CD4-positive, alpha-beta T cell (primary cell): ENCODE data around the gene ADM2. TPM values are rescaled to one million over a fixed set of nuclear protein-coding genes. Genes with fewer than 3 reads are reported as not detected.

Source experiments
- ATAC-seq: fragments of 200-7000 bp; cut with Tn5 transposase; one replicate; pipeline ENCODE4 v1.10.0; 2022; ENCODE audit warnings: mild to moderate bottlenecking; ENCODE audit not compliant: poor library complexity
- CTCF ChIA-PET: fragments of 350-600 bp; sonication (Branson Sonifier 250); formaldehyde crosslinking; loops from one replicate; lab custom pipeline; 2021; ENCODE audit warnings: antibody characterized with exemption, inconsistent platforms; lab: Charles Lee
- POLR2A ChIA-PET: fragments of 350-600 bp; sonication (Branson Sonifier 250); formaldehyde crosslinking; loops from one replicate; lab custom pipeline; 2021; ENCODE audit warnings: antibody characterized with exemption, inconsistent platforms; lab: Charles Lee
- DNase-seq, 14 experiments: peaks; one replicate each; pipeline ENCODE4 v3.0.0-alpha.2; 2013 to 2020; ENCODE audit warnings: mixed read lengths in 2 of 14
- H3K27ac ChIP-seq, 2 donors: one replicate each; pipeline versions ENCODE4 v1.5.1 to v1.7.0; 2013; ENCODE audit warnings: low read length in 2 of 2, low read depth in 1 of 2, mild to moderate bottlenecking in 1 of 2
- H3K27me3 ChIP-seq, 2 experiments: 1 replicate in 1 of 2; 2 replicates in 1 of 2; pipeline versions ENCODE4 v1.6.1 to v1.7.0; 2013; ENCODE audit warnings: low read length in 2 of 2, control low read depth in 1 of 2, mild to moderate bottlenecking in 1 of 2, moderate library complexity in 1 of 2; ENCODE audit not compliant: insufficient read depth in 2 of 2, control insufficient read depth in 1 of 2
- H3K36me3 ChIP-seq: one replicate; pipeline ENCODE4 v1.6.1; 2013; ENCODE audit warnings: low read length, control low read depth; ENCODE audit not compliant: insufficient read depth
- H3K4me1 ChIP-seq: one replicate; pipeline ENCODE4 v1.6.1; 2013; ENCODE audit warnings: low read length, control low read depth; ENCODE audit not compliant: insufficient read depth
- H3K4me3 ChIP-seq: one replicate; pipeline ENCODE4 v1.5.1; 2013; ENCODE audit warnings: mild to moderate bottlenecking, low read length, moderate library complexity
- H3K9me3 ChIP-seq, 2 experiments: 1 replicate in 1 of 2; 2 replicates in 1 of 2; pipeline versions ENCODE4 v1.6.1 to v1.7.0; 2013; ENCODE audit warnings: low read length in 2 of 2, mild to moderate bottlenecking in 2 of 2, control low read depth in 1 of 2, moderate library complexity in 1 of 2; ENCODE audit not compliant: control insufficient read depth in 1 of 2, insufficient read depth in 1 of 2
- H3K27ac Mint-ChIP-seq: one replicate; pipeline ENCODE4 v1.8.0; 2020; ENCODE audit warnings: mixed read lengths
- H3K27me3 Mint-ChIP-seq: one replicate; pipeline ENCODE4 v1.8.0; 2021; ENCODE audit warnings: mixed read lengths
- H3K36me3 Mint-ChIP-seq: one replicate; pipeline ENCODE4 v1.8.0; 2021; ENCODE audit warnings: low read depth, mixed read lengths
- H3K4me1 Mint-ChIP-seq: one replicate; pipeline ENCODE4 v1.8.0; 2021; ENCODE audit warnings: low read depth, mixed read lengths
- H3K4me3 Mint-ChIP-seq: one replicate; pipeline ENCODE4 v1.8.0; 2020; ENCODE audit warnings: mild to moderate bottlenecking, mixed read lengths
- H3K9me3 Mint-ChIP-seq: one replicate; pipeline ENCODE4 v1.8.0; 2020; ENCODE audit warnings: mixed read lengths
- intact Hi-C, 2 experiments: fragments of 100-400 bp; cut with DNase I in 1 of 2; cut with micrococcal nuclease in 1 of 2; formaldehyde crosslinking; loops; one replicate each; pipeline versions ENCODE4 v1.15.1 to v1.9.0; 2023 to 2025; cut with DNase I, micrococcal nuclease
- total RNA-seq, 174 experiments: library from RNA in 2 of 174; stranded (reverse) in 2 of 174; gene quantifications; one replicate each; pipeline ENCODE4 v1.2.3 and lab custom pipeline; 2021 to 2026
- TF ChIP-seq, protein P1 (sequence below): fragments of 200-600 bp; IDR thresholded peaks from one replicate; pipeline ENCODE4 v1.8.0; 2022; ENCODE audit warnings: antibody characterized with exemption, mild to moderate bottlenecking

The ADM2 gene
- total RNA-seq, 2 experiments from 2014 or later = 1.1 to 1.6 TPM

DNA sequence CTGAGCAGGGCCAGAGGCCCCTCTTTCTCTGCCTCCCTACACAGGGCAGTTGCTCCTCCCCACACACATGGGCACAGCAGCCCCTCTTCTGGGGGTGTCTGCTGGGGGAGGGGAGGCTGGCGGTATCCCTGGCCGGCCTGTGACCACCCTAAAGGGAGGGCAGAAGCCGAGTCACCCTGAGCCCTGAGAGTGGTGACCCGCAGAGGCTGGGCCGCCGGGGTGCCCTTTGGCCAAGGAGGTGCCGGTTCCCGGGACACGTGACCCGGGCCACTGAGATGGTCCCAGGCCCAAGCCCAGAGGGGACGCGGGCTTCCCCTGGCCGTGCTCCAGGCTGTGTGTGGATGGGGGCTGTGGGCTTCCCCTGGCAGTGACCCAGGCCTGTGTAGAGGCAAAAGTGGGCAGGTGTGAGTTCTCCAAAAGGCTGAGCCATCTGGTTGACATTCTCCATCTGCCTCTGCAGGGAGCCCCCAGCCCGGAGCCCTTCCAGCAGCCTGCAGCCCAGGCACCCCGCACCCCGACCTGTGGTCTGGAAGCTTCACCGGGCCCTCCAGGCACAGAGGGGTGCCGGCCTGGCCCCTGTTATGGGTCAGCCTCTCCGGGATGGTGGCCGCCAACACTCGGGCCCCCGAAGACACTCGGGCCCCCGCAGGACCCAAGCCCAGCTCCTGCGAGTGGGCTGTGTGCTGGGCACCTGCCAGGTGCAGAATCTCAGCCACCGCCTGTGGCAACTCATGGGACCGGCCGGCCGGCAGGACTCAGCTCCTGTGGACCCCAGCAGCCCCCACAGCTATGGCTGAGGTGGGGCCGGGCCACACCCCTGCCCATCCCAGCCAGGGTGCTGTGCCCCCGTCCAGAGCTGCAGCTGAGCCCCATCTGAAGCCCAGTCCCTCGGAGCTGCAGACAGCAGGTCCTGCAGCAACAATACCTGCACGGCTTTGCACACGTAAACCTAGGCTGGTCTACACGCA is 1.0 kb downstream of the ADM2 start:
- Histone ChIP-seq H3K4me3 (peak overlapping the region; percentile 47), H3K27me3 (peaks cover 0 to 2% of the 10 kb centered on the region in 2 experiments), H3K9me3 (no peaks in the 10 kb centered on the region), H3K36me3 (no peaks in the 10 kb centered on the region), H3K4me1 (peaks cover 19% of the 10 kb centered on the region), H3K27ac (no peak overlapping the region)
- Mint-ChIP-seq H3K36me3 (no peaks in the 10 kb centered on the region), H3K9me3 (no peaks in the 10 kb centered on the region), H3K27ac (no peak overlapping the region), H3K4me3 (peak overlapping the region; percentile 67), H3K4me1 (peaks cover 13% of the 10 kb centered on the region), H3K27me3 (no peaks in the 10 kb centered on the region)
- TF ChIP-seq, protein P1, sequence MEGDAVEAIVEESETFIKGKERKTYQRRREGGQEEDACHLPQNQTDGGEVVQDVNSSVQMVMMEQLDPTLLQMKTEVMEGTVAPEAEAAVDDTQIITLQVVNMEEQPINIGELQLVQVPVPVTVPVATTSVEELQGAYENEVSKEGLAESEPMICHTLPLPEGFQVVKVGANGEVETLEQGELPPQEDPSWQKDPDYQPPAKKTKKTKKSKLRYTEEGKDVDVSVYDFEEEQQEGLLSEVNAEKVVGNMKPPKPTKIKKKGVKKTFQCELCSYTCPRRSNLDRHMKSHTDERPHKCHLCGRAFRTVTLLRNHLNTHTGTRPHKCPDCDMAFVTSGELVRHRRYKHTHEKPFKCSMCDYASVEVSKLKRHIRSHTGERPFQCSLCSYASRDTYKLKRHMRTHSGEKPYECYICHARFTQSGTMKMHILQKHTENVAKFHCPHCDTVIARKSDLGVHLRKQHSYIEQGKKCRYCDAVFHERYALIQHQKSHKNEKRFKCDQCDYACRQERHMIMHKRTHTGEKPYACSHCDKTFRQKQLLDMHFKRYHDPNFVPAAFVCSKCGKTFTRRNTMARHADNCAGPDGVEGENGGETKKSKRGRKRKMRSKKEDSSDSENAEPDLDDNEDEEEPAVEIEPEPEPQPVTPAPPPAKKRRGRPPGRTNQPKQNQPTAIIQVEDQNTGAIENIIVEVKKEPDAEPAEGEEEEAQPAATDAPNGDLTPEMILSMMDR = no peak
- ChIA-PET CTCF (interaction anchor here (0.7 to 1.0 kb wide), 2 partner anchors 43 to 44 kb away, joined by 3 to 4 read pairs; partner anchors contain the start of gene SCO2), POLR2A (interaction anchor here (0.8 to 2.0 kb wide), 4 partner anchors 12 to 44 kb away, joined by 3 to 8 read pairs (median 4); partner anchors contain the start of genes LMF2 and NCAPH2)
- no peak for ATAC-seq
- intact Hi-C loops = no loop called here
- no peak for DNase-seq

DNA sequence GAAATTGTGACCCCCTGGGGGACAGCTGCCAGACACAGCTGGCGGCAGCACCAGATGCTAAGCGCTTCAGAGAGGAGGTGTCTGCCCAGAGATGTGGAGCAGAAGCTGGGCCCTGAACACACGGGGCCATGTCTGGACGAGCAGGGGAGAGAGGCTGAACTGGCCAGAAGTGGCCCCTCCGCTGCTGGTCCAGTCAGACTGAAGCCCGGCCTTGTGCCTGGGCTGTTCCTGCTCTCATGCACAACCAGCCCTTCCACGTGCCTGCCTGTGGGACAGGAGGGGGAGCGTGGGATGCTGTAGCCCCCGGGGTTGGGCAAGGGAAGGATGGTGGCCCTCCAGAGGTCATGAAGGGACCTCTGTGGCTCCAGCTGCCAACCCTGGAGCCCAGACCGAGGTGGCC is 1.8 kb downstream of the ADM2 start:
- POLR2A ChIA-PET = interaction anchor here (0.8 kb wide), 1 partner anchor 13 kb away, joined by 3 read pairs; no protein-coding TSS in a partner anchor
- no peak overlapping the region for H3K27ac Mint-ChIP-seq
- peaks cover 0 to 2% of the 10 kb centered on the region in 2 experiments for H3K27me3 ChIP-seq

DNA sequence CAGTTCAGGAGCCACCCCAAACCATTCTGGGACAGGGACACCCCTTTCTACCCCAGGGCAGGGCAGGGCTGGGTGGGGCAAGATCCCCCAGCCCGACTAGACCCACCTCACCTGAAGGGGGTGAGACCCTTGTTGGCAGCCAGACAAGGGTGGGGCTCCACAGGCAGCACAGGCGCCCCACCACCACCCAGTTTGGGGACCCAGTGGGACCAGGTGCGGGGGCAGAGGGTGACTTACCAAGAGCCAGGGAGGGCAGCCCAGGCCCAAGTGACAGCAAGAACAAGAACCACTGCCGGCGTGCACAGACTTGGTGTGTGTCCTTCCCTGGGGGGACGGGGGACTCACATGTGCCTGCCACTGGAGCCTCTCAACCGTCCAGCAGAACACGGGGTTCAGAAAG is 2.2 kb downstream of the ADM2 start:
- ChIA-PET CTCF (no interaction called here), POLR2A (no interaction called here)
- Mint-ChIP-seq H3K4me1 (peaks cover 13% of the 10 kb centered on the region), H3K27ac (no peak overlapping the region), H3K36me3 (no peaks in the 10 kb centered on the region), H3K4me3 (no peak overlapping the region), H3K27me3 (no peaks in the 10 kb centered on the region), H3K9me3 (no peaks in the 10 kb centered on the region)
- Histone ChIP-seq H3K27me3 (peaks cover 0 to 2% of the 10 kb centered on the region in 2 experiments), H3K9me3 (no peaks in the 10 kb centered on the region), H3K4me3 (no peak overlapping the region), H3K36me3 (no peaks in the 10 kb centered on the region), H3K4me1 (peaks cover 19% of the 10 kb centered on the region), H3K27ac (no peak overlapping the region)
- intact Hi-C loops = no loop called here
- no peak for DNase-seq
- no peak for ATAC-seq
- TF ChIP-seq, protein P1 = no peak

More for the DNA sequence above, 1.8 kb downstream of the ADM2 start:
- intact Hi-C loops = no loop called here
- Mint-ChIP-seq H3K9me3 (no peaks in the 10 kb centered on the region), H3K27me3 (no peaks in the 10 kb centered on the region), H3K4me1 (peaks cover 13% of the 10 kb centered on the region), H3K4me3 (peak overlapping the region; percentile 45), H3K36me3 (no peaks in the 10 kb centered on the region)
- Histone ChIP-seq H3K4me3 (no peak overlapping the region), H3K36me3 (no peaks in the 10 kb centered on the region), H3K4me1 (peaks cover 19% of the 10 kb centered on the region), H3K27ac (no peak overlapping the region), H3K9me3 (no peaks in the 10 kb centered on the region)
- ATAC-seq (no peak), DNase-seq (no peak)
- TF ChIP-seq, protein P1 = no peak
- CTCF ChIA-PET = interaction anchor here (0.7 kb wide), 1 partner anchor 42 kb away, joined by 4 read pairs; the partner anchor contains the start of gene SCO2
